Daoy (cell line): Measurements from ENCODE around the gene CADPS2. TPM values are rescaled to one million over a fixed set of nuclear protein-coding genes. Genes with fewer than 3 reads are reported as not detected.

Experiments
- DNase-seq: peaks from one replicate; pipeline ENCODE4 v3.0.0-alpha.2; 2015; ENCODE audit warnings: low read depth
- total RNA-seq: library from RNA; depleted of rRNA; stranded (reverse); fragments of >200 nt; shearing (Covaris generic); gene quantifications from 2 replicates; pipeline ENCODE4 v1.2.3, GENCODE V29; 2014

CADPS2 gene
- total RNA-seq, 1 experiment from 2014 or later = 12.2 TPM

GRCh38 chr7:122311734-122312450 is 574.4 kb downstream of the CADPS2 start:
- DNase-seq = no peak

GRCh38 chr7:122311050-122311700 is 575.1 kb downstream of the CADPS2 start:
- DNase-seq = no peak

- peak; percentile 61 for DNase-seq
Observed at GRCh38 chr7:122310119-122311021, 575.9 kb downstream of the CADPS2 start.

- DNase-seq = peak; percentile 20
Observed at GRCh38 chr7:122309421-122309820, 576.8 kb downstream of the CADPS2 start.

- no peak for DNase-seq
Observed at GRCh38 chr7:122307228-122307621, 579.0 kb downstream of the CADPS2 start.

- no peak for DNase-seq
Observed at GRCh38 chr7:122306320-122307227, 579.7 kb downstream of the CADPS2 start.

GRCh38 chr7:122305475-122306319 is 580.6 kb downstream of the CADPS2 start:
- DNase-seq = peak; percentile 58

- no peak for DNase-seq
Observed at GRCh38 chr7:122304996-122305421, 581.3 kb downstream of the CADPS2 start.

GRCh38 chr7:122304319-122304975 is 581.8 kb downstream of the CADPS2 start, which contains the start of gene FEZF1:
FEZF1 (minus strand) TSS chr7:122304750; CDS start chr7:122304437, 313 bp downstream.
- DNase-seq = peak; percentile 88

GRCh38 chr7:122303531-122304318 is 582.5 kb downstream of the CADPS2 start:
- peak; percentile 56 for DNase-seq

GRCh38 chr7:122302761-122303530 is 583.3 kb downstream of the CADPS2 start:
- DNase-seq = no peak

GRCh38 chr7:122301858-122302760 is 584.2 kb downstream of the CADPS2 start:
- peak; percentile 69 for DNase-seq

- DNase-seq = no peak
Observed at GRCh38 chr7:122300956-122301833, 585.1 kb downstream of the CADPS2 start.

- peak; percentile 73 for DNase-seq
Observed at GRCh38 chr7:122300211-122300932, 585.9 kb downstream of the CADPS2 start.

GRCh38 chr7:122299624-122300210 is 586.5 kb downstream of the CADPS2 start:
- DNase-seq = no peak
